Measurements from ENCODE around the gene SOX5. TPM values are rescaled to one million over a fixed set of nuclear protein-coding genes. Genes with fewer than 3 reads are reported as not detected.
"Not testable (repeated sequence)": the region's sequence is repeated elsewhere in the genome, so short reads cannot be mapped to it uniquely, and the experiment has no call there.

SOX5 gene
- total RNA-seq, 1 donor from 2014 or later: 2.2 TPM

DNA sequence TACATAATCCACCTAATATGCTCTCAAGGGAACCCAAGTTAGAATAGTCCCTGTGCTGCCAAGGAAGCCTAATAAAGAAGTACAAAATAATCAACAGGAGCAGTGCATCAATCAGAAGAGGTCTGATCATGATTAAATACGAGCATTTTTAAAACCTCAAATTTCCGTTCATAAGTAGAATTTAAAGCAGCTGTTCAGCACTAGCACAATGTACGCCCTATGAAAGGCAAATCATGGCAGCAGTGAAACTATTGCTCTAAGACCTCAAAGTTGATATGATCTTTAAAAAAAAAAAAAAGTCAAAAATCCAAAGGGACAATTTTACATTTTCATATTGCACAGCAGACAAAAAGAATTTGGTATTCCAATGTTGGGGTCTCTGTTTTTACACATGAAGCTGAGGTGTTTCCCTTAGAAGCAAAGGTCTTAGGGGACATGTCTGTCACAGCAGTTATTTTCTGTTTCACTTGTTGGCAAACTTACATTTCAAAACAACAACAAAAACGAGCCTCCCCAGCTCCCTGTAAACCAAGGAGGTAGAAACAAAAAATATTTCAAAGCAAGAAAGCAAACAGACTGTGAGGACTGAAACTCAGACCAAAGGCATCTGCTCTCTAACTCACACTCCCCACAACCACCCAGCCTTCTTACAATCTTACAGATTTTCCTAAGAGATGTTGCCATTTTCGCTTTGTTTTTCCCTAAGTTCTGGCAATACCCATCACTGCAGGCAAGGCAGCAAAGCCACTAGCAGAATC is 28.2 kb downstream of the SOX5 start:
- DNase-seq (no peak), ATAC-seq (ENCODE audit: poor library complexity) (no peak)
- intact Hi-C loops (cut with DNase I): no loop called here

DNA sequence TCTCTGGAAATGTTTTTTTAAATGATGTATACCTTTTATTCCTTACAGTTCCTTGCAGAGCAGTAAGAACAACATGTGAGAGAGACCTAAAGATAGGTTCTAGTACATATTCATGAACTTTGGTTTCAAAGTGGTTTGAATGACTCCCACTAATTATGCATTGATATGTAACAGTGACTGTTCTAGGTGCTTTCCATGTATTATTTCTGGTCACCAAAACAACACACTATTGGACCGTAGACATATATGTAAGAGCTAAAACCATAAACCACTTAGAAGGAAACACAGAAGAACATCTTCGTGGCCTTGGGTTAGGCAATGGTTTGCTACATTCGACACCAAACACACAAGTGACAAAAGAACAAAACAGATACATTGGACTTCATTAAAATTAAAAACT is 37.9 kb downstream of the SOX5 start:
- no peak for ATAC-seq (ENCODE audit: poor library complexity)
- intact Hi-C loops (cut with DNase I): no loop called here
- DNase-seq: no peak

DNA sequence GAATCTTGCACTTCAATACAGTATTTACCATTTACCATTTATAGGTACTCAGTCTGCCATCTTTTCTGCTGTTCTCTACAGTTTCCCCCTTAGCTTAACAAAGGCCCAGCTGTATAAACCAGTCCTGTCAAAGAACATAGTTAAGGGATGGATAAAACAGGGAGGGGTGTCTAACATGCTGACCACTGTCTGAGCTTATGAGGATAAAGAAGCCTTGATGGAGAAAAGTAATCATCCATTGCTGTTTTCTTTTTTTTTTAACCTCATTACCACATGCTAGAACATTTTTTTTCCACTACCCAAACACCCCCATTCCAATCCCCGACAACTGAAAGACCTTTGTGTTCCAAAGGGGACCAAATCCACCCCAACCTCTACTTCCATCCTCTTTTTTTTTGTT is 39.9 kb downstream of the SOX5 start:
- intact Hi-C loops (cut with DNase I): no loop called here
- no peak for ATAC-seq (ENCODE audit: poor library complexity)

DNA sequence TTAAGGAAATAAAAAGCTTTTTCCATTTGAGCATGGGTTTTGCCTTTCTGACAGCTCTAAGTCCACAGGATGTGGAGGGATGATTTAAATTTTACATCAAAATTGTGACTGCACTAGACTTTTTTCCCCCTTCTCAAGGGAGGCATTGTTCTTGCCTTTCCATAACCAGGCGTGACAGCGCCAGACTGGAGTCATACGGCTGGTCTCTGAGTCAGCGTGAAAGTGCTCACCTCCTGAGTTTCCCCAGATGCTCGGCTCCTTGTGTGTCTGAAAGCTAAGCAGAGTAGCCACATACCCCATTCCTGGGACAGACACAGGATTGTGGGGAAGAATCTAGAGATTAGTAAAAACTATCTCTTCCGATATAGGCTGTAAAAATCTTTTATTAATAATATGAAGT is 43.1 kb downstream of the SOX5 start:
- ATAC-seq (ENCODE audit: poor library complexity) (no peak), DNase-seq (peak; percentile 28)
- intact Hi-C loops (cut with DNase I): no loop called here

More for the DNA sequence above, 39.9 kb downstream of the SOX5 start:
- DNase-seq: no peak

DNA sequence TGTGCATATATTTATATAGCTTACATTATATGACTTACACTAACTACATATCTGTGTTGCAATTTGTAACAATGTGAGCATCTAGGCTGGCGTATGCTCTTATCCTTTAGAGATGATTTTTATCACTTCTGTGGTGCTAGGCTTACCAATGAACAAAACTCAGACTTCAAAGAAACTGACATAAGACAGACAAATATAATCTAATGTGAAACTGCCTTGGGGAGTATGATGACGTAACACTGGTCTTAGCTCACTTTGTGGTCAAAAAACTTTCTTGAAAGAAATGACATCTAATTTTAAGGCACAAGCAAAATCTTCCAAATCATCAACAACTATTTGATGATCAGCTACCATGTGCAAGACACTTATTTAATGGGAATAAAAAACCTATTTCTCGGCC is 50.0 kb downstream of the SOX5 start:
- ATAC-seq (ENCODE audit: poor library complexity): no peak
- no peak for DNase-seq
- intact Hi-C loops (cut with DNase I): no loop called here

DNA sequence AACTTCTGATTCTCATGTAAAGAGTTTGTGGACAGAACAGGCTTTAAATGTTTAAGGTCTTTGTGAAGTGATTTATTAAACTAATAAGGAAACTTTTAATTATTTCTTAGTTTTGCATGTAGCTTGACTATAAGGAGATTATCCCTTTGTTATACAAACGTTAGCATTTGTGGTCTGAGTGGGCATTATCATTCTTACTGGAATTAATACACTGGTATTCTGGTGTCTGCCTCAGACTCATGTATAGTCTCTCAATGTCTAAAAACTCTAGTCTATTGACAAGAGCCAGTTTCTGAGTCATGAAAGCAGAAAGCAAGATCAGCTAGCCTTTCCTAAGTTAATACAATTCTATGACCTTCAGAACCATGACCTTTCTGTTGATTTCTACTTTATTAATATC is 51.3 kb downstream of the SOX5 start:
- DNase-seq: no peak
- intact Hi-C loops (cut with DNase I): no loop called here
- ATAC-seq (ENCODE audit: poor library complexity): no peak

DNA sequence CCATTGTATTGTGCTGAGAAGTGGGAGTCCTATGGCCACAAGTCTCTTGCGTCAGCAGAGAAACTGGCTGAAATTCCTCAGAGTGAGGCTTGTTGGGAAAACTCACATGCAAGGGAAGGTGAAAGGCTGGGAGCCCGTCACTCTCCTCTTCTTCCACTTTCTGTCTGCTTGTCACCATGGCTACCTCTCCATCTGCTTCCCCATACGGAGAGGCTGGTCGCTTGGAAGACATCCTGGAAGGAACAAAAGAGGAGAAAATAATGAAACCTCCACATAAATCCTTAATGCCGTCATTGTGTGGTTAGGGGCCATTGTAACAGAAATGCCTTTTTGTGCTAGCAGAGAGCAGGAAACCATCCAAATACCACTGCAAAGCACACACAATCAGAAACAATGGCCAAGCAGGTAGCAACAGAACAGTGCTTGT is 53.7 kb downstream of the SOX5 start:
- ATAC-seq (ENCODE audit: poor library complexity) (no peak), DNase-seq (no peak)
- intact Hi-C loops (cut with DNase I): no loop called here

DNA sequence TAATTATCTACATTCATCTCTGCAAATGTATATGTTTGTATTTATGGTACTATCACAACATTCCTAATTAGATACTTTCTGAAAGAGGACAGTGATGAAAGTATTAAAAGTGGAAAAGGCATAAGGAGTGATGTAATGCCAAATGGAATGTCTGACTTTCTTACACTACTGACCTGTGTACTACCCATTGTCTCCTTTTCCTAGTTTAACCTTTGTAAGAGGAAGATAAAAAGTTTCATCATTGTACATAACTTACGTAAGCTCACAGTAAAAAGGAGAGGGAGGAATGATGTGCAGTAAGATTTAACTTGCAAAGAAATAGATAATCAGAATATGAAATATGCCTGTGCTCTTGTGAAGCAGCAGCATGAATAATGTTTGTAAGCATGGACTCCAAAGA is 55.9 kb downstream of the SOX5 start:
- intact Hi-C loops (cut with DNase I): no loop called here
- ATAC-seq (ENCODE audit: poor library complexity) (no peak), DNase-seq (no peak)

DNA sequence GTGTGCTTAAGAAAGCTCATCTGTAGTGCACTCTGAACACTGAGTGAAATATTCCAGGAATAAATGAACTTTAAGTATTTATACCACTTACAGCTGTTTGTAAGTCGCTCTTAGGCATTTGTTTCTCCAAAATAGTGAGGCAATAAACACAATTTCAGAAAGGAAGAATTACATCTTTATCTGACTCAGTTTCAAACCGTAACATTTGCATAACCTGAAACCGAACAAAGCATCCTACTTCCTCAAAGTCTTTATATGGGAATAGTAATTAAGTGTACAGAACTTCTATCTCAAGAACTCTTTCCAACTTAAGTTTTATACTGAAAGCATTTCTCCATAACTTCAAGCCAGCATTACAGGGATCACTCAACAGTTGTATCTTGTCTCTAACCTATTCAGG is 58.4 kb downstream of the SOX5 start:
- ATAC-seq (ENCODE audit: poor library complexity) (no peak), DNase-seq (no peak)
- intact Hi-C loops (cut with DNase I): no loop called here

DNA sequence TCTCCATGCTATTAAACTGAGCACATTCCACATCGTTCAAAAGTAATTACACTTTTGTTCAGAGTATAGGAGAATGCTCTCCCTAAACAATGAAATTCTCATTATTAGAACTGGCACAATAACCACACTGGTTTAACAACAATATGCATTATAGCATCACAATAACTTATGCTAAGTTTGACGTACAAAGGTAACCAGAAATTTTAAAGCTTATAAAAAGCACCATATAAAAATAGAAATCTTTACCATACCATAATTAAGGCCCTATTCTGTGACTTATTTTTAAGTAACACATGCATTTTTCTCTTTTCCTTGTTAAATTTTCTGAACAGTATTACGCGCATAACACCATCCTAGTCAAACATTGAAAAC is 60.4 kb downstream of the SOX5 start:
- ATAC-seq (ENCODE audit: poor library complexity) (no peak), DNase-seq (no peak)
- intact Hi-C loops (cut with DNase I): no loop called here

DNA sequence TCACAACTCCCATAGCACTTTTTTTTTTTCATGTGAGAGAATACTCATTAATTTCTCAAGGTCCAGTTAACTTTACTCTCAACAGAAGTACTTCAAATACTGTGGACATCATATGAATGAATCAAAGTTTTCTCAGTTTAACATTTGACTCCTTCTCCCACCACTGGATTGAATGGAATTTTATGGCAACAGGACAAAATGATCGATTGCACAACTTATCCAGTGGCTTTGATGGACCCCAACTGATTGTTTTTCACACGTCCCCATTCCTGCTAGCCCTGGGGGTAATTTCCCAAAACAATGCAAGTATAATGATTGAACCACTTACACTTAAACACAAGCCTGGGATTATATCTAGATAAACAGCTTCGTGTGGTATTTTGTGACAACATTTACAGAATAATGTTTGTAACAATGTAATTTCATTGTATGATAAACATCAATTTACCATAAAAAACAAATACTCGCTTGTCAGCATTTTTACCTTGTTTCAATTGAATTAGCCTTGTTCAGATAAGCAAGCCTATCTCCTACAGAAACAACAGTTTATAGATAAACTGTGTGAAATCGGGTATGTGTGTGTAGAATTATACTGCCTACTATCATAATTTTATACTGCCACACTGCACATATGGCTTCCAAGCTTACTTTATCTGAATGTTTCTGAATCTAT is 60.9 kb downstream of the SOX5 start:
- intact Hi-C loops (cut with DNase I): no loop called here
- no peak for ATAC-seq (ENCODE audit: poor library complexity)
- DNase-seq: no peak

DNA sequence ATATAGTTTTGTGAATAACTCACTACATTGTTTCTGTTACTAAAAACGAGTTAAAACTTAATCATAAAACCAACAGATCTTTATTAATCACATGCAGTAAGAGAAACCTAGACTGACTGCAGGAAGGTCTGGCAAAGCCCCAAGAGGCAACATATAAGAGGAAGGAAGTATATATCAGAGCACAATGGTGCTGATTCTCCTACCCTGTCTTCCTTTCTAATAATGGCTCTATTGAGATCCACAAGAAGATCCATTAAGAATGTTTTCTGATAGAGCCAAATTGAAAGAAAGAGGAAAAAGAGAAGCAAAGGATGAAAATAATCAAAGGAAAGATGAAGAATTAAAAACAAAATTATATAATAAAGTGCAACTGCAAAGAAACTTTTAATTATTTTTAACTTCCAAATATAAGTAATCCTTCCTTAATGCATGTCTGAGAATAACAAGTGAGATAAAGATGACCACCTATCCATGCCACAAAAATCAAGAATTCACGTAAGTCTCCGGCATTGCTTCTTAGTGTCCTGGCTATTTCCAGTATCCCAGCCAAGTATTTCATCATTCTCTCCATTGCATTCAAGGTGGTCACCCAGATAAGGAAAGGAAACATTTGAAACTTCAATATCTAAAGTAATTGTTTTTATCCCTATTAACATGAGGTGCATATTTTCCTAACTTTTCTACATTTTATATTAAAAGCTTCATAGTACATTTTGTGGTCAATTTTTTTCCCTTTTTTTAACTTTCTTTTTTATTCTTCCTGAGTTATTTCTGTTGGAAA is 62.2 kb downstream of the SOX5 start:
- DNase-seq: no peak
- ATAC-seq (ENCODE audit: poor library complexity): no peak
- intact Hi-C loops (cut with DNase I): no loop called here

DNA sequence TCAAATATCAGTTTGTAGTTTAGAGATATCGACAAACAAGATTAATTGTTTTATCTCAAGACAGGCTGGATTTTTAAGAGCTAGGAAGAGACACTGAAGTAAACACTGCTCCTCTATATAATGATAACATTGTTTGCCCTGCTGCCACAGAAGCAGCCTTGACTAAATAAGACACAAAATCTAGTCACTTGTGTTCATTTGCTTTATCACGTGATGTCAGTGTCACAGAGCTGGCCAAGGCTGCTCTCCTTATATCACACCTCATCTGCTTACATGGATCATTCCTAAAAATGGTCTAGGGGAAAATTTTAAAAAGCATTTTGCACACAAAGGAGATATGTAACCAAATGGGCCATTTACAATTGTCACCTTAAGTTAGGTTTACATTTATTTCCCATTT is 64.1 kb downstream of the SOX5 start:
- DNase-seq (no peak), ATAC-seq (ENCODE audit: poor library complexity) (no peak)
- intact Hi-C loops (cut with DNase I): no loop called here

DNA sequence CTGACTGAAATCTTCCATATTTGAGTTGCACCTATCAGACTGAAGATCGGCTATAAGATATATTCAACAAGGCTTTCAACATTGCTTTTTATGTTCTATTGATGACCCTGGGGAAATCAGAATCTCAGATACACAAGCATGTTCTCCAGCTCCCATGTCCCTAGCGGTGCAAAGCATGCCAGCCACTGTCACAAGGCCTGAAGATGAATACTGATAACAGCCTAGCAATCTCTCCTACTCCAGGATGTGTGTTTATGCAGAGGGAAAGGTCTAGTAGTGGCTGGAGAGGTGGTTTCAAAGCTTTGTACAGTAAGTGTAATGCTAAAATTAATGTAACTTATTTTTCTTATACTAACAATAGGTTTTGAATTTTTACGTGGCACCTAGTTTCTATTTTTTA is 64.6 kb downstream of the SOX5 start:
- no peak for ATAC-seq (ENCODE audit: poor library complexity)
- intact Hi-C loops (cut with DNase I): no loop called here

DNA sequence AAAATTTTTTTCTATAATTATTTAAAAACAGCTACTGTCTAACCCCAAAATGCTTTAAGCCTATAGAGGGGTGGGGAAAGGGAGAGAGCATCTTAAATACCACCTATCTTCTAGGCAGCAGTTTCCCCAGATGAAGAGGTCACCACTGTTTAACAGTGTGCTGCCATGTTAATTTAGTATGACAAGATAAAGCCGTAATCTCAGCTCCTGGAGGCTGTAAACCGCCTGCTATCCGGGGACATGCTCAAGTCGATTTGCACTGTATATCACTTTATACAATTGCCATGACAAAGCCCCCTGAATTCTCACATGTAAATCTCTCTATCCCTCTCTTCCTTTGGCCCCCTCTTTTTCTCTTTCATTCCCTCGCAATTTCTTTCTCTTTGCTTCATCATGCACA is 68.5 kb downstream of the SOX5 start:
- ATAC-seq (ENCODE audit: poor library complexity) (no peak), DNase-seq (no peak)
- intact Hi-C loops (cut with DNase I): no loop called here

More for the DNA sequence above, 64.6 kb downstream of the SOX5 start:
- no peak for DNase-seq

DNA sequence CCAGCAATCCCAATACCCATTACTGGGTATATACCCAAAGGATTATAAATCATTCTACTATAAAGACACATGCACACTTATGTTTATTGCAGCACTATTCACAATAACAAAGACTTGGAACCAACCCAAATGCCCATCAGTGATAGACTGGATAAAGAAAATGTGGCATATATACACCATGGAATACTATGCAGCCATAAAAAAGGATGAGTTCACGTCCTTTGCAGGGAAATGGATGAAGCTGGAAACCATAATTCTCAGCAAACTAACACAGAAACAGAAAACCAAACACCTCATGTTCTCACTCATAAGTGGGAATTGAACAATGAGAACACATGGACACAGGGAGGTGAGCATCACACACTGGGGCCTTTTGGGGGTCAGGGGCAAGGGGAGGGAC is 72.9 kb downstream of the SOX5 start:
- DNase-seq; intact Hi-C loops (cut with DNase I); ATAC-seq (ENCODE audit: poor library complexity): not testable (repeated sequence)

DNA sequence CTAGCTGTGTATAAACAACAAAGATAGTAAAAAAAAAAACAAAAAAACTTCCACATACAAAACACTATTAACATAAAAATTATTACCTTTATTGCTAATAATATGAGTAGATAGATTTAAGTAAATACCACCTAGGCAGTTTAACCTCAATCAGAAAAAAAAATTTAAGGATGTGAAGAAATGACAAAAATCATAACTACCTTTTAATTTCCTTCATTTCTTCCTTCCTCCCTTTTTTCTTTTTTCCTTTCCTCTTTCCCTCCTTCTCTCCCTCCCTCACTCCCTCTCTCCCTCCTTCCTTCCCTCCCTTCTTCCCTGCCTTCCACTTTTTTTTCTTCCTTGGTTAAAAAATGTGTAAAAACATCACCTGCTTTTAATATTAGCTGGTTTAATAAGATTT is 81.7 kb downstream of the SOX5 start:
- ATAC-seq (ENCODE audit: poor library complexity): no peak
- DNase-seq: no peak
- intact Hi-C loops (cut with DNase I): no loop called here

DNA sequence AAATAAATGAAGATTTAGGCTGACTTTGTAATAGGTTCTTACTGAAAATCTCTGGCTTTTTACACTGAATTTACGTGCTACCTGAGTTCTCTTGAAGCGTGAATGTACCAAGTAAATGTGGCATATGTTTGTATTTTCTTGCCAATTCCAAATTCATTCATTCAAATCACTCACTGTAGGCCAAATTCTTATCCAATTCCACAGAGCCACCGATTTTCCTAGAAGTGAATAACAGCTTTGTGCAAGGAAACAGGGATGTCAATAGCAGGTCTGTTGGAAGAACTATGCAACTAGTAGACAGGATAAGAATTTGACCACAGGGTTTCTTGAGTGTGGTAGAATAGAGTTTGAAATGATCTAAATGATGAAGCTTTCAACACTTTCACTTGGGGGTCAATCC is 86.8 kb downstream of the SOX5 start:
- ATAC-seq (ENCODE audit: poor library complexity) (no peak), DNase-seq (no peak)
- intact Hi-C loops (cut with DNase I): no loop called here

DNA sequence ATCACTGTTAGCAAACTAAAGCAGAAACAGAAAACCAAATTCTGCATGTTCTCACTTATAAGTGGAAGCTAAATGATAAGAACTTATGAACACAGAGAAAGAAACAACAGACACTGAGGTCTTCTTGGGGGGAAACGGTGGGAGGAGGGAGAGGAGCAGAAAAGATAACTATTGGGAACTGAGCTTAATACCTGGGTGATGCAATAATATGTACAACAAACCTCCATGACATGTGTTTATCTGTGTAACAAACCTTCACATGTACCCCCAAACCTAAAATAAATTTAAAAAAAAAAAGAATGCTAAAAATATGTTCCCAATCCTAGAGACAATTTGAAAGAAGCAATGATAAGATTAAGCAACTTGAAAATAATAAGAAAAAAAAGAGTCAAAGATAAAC is 89.5 kb downstream of the SOX5 start:
- no peak for DNase-seq
- no peak for ATAC-seq (ENCODE audit: poor library complexity)
- intact Hi-C loops (cut with DNase I): no loop called here

DNA sequence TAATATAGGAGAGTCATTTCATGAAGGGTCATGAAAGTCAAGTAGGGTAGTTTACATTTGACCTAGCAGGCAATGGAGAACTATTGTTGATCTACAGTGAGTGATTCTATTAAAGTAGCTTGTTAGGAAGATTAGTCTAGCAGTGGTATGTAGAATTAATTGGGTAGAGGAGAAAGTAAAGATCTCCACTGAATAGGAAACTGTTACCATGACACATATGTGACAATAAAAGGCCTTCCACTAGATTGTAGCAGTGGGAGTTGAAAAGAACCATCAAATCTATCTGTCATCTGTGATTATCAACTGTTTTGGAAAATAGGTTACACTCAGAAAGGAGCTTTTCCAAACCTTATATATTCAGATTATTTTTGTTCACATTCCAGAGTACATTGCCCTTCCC is 92.3 kb downstream of the SOX5 start:
- ATAC-seq (ENCODE audit: poor library complexity) (no peak), DNase-seq (no peak)
- intact Hi-C loops (cut with DNase I): no loop called here

All from Right ventricle myocardium superior (tissue), 1 donor.